ENCODE results near the gene MCCC1. TPM values are rescaled to one million over a fixed set of nuclear protein-coding genes. Genes with fewer than 3 reads are reported as not detected.

MCCC1 gene
- polyA plus RNA-seq, 1 donor (not counting 4 experiments of a cell fraction or from before 2014, with no cell fraction given), result 11.7 TPM

DNA sequence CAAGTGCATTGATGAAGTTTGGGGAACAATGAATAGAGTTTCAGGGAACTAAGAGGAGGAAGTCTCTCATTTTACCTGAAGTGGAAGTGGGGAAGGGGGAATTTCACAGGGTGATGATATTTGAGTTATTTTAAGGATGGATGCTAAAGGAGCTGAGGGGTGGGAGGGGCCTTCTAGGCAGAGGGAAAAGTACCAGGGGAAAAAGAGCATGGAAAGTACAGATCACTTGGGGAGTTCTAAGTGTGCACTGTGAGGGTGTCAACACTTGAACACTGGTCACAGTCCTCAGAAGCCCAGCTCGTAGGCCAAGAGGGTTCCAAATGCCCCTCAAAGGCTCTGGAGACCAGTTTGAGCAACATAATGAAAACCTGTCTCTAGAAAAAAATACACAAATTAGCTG lies 45.1 kb upstream of the MCCC1 start:
- no peak overlapping the region for H3K4me2 ChIP-seq (ENCODE audit: control insufficient read depth, extremely low read depth, insufficient read depth, low read depth, low read length)
- H3K36me3 ChIP-seq (ENCODE audit: control insufficient read depth in 2 of 2, extremely low read depth in 1 of 2, insufficient read depth in 2 of 2, low read length in 2 of 2), result no peaks in the 10 kb centered on the region
- TF ChIP-seq CTCF (optimal IDR thresholded peaks at IDR 0.05 in 1 of 3, IDR thresholded peaks at IDR 0.05 in 1 of 3, conservative IDR thresholded peaks at IDR 0.05 in 1 of 3; ENCODE audit: extremely low read depth in 1 of 3, insufficient read depth in 2 of 3, low read length in 3 of 3) (no peak), EZH2 (IDR thresholded peaks at IDR 0.05; ENCODE audit: low read length) (no peak)
- DNase-seq (ENCODE audit: low read depth, low spot score), result no peak
- H3K4me1 ChIP-seq (ENCODE audit: control insufficient read depth, extremely low read depth, insufficient read depth, low read length), result no peaks in the 10 kb centered on the region
- H3K9me3 ChIP-seq (ENCODE audit: control insufficient read depth, low read depth, low read length), result no peaks in the 10 kb centered on the region
- H4K20me1 ChIP-seq (ENCODE audit: control insufficient read depth, extremely low read depth, insufficient read depth, low read length), result no peaks in the 10 kb centered on the region
- H3K27me3 ChIP-seq (ENCODE audit: control insufficient read depth, extremely low read depth, insufficient read depth, low read length), result no peaks in the 10 kb centered on the region
- H3K4me3 ChIP-seq (ENCODE audit: control insufficient read depth in 2 of 3, extremely low read depth in 1 of 3, insufficient read depth in 2 of 3, low read depth in 1 of 3, low read length in 3 of 3), result no peak overlapping the region
- no peaks in the 10 kb centered on the region for H3K9me1 ChIP-seq (ENCODE audit: control insufficient read depth, extremely low read depth, insufficient read depth, low read length)
- no peak overlapping the region for H3K27ac ChIP-seq (ENCODE audit: control insufficient read depth, insufficient read depth, low read length)
- no peak overlapping the region for H3K9ac ChIP-seq (ENCODE audit: control insufficient read depth, extremely low read depth, insufficient read depth, low read length)
- no peaks in the 10 kb centered on the region for H3K79me2 ChIP-seq (ENCODE audit: control insufficient read depth, insufficient read depth, low read length)
- no peak overlapping the region for H2AFZ ChIP-seq (ENCODE audit: control insufficient read depth, low read length)
- no peak for FAIRE-seq
- dilution Hi-C loops (cut with MboI; ENCODE audit: extremely low pct_ligation_motif_present, low sequenced_read_pairs), result no loop called here

- H3K36me3 ChIP-seq (ENCODE audit: control insufficient read depth in 2 of 2, extremely low read depth in 1 of 2, insufficient read depth in 2 of 2, low read length in 2 of 2), result no peaks in the 10 kb centered on the region
- TF ChIP-seq EZH2 (IDR thresholded peaks at IDR 0.05; ENCODE audit: low read length) (no peak), CTCF (optimal IDR thresholded peaks at IDR 0.05 in 1 of 3, IDR thresholded peaks at IDR 0.05 in 1 of 3, conservative IDR thresholded peaks at IDR 0.05 in 1 of 3; ENCODE audit: extremely low read depth in 1 of 3, insufficient read depth in 2 of 3, low read length in 3 of 3) (no peak)
- dilution Hi-C loops (cut with MboI; ENCODE audit: extremely low pct_ligation_motif_present, low sequenced_read_pairs), result no loop called here
- FAIRE-seq (no peak), DNase-seq (ENCODE audit: low read depth, low spot score) (no peak)
- no peaks in the 10 kb centered on the region for H3K9me3 ChIP-seq (ENCODE audit: control insufficient read depth, low read depth, low read length)
- no peak overlapping the region for H3K4me3 ChIP-seq (ENCODE audit: control insufficient read depth in 2 of 3, extremely low read depth in 1 of 3, insufficient read depth in 2 of 3, low read depth in 1 of 3, low read length in 3 of 3)
- no peaks in the 10 kb centered on the region for H3K9me1 ChIP-seq (ENCODE audit: control insufficient read depth, extremely low read depth, insufficient read depth, low read length)
- H3K4me1 ChIP-seq (ENCODE audit: control insufficient read depth, extremely low read depth, insufficient read depth, low read length), result no peaks in the 10 kb centered on the region
- no peak overlapping the region for H3K27ac ChIP-seq (ENCODE audit: control insufficient read depth, insufficient read depth, low read length)
- no peak overlapping the region for H3K4me2 ChIP-seq (ENCODE audit: control insufficient read depth, extremely low read depth, insufficient read depth, low read depth, low read length)
- H3K79me2 ChIP-seq (ENCODE audit: control insufficient read depth, insufficient read depth, low read length), result no peaks in the 10 kb centered on the region
- no peaks in the 10 kb centered on the region for H3K27me3 ChIP-seq (ENCODE audit: control insufficient read depth, extremely low read depth, insufficient read depth, low read length)
- H3K9ac ChIP-seq (ENCODE audit: control insufficient read depth, extremely low read depth, insufficient read depth, low read length), result no peak overlapping the region
- no peak overlapping the region for H2AFZ ChIP-seq (ENCODE audit: control insufficient read depth, low read length)
- H4K20me1 ChIP-seq (ENCODE audit: control insufficient read depth, extremely low read depth, insufficient read depth, low read length), result no peaks in the 10 kb centered on the region
These were observed 42.9 kb upstream of the MCCC1 start for GRCh38 chr3:183142199-183142598.
